Endothelial cell of umbilical vein (primary cell): ENCODE measurements around the gene CARD14. TPM values are rescaled to one million over a fixed set of nuclear protein-coding genes. Genes with fewer than 3 reads are reported as not detected.

ENCODE experiments used
- BruUV-seq: library from RNA; stranded (reverse); fragments of 400-500 nt; replicated peaks from 2 replicates; lab custom pipeline; 2021; lab: Mats Ljungman, UMichigan
- CTCF ChIA-PET: fragments of 300-600, 350-600 bp; sonication (Branson Sonifier 250); formaldehyde crosslinking; loops from one replicate; lab custom pipeline; 2021; ENCODE audit warnings: antibody characterized with exemption, inconsistent platforms; lab: Charles Lee
- POLR2A ChIA-PET: fragments of 300-600, 350-600 bp; sonication (Branson Sonifier 250); formaldehyde crosslinking; loops from one replicate; lab custom pipeline; 2021; ENCODE audit warnings: antibody characterized with exemption, inconsistent platforms; lab: Charles Lee
- DNase-seq: peaks from one replicate; pipeline ENCODE4 v3.0.0-alpha.2; 2011; ENCODE audit warnings: low read depth, low spot score
- FAIRE-seq: peaks from 2 replicates; lab custom pipeline; 2011; peaks lifted over from hg19 to GRCh38; lab: Jason Lieb, UNC
- H2AFZ ChIP-seq: 2 replicates; pipeline ENCODE4 v1.6.0; 2012; ENCODE audit warnings: low read depth, low read length, control low read depth, inconsistent platforms
- H3K27ac ChIP-seq: 2 replicates; pipeline ENCODE4 v1.5.1; 2011; ENCODE audit warnings: low read depth, mild to moderate bottlenecking, control low read depth, low read length, moderate library complexity; ENCODE audit not compliant: insufficient read depth
- H3K27me3 ChIP-seq, 2 experiments: 2 replicates each; pipeline versions ENCODE4 v1.6.0 to v1.6.1; 2011; ENCODE audit warnings: low read length in 2 of 2, mixed read lengths in 1 of 2; ENCODE audit not compliant: control insufficient read depth in 2 of 2, insufficient read depth in 2 of 2
- H3K36me3 ChIP-seq, 2 experiments: 2 replicates in 1 of 2; 3 replicates in 1 of 2; pipeline ENCODE4 v1.5.1; 2011; ENCODE audit warnings: low read length in 2 of 2, mild to moderate bottlenecking in 1 of 2, moderate library complexity in 1 of 2; ENCODE audit not compliant: control insufficient read depth in 2 of 2, insufficient read depth in 2 of 2; ENCODE audit errors: extremely low read depth in 1 of 2
- H3K4me1 ChIP-seq: 3 replicates; pipeline ENCODE4 v1.5.1; 2011; ENCODE audit warnings: mild to moderate bottlenecking, low read length; ENCODE audit not compliant: control insufficient read depth, insufficient read depth; ENCODE audit errors: extremely low read depth
- H3K4me2 ChIP-seq: 2 replicates; pipeline ENCODE4 v1.6.1; 2011; ENCODE audit warnings: low read length, control low read depth, mixed read lengths; ENCODE audit not compliant: insufficient read depth
- H3K4me3 ChIP-seq, 3 experiments: fragments of 200-600 bp in 1 of 3; sonication (generic), shearing (Covaris generic) in 1 of 3; replicated peaks in 1 of 3; 2 replicates each; pipeline ENCODE4 v1.5.1; 2011 to 2016; ENCODE audit warnings: control low read depth in 3 of 3, low read length in 3 of 3, mild to moderate bottlenecking in 2 of 3, inconsistent platforms in 1 of 3, low read depth in 1 of 3, moderate library complexity in 1 of 3; ENCODE audit not compliant: insufficient read depth in 1 of 3
- H3K79me2 ChIP-seq: 2 replicates; pipeline ENCODE4 v1.6.0; 2012; ENCODE audit warnings: low read length, inconsistent platforms; ENCODE audit not compliant: control insufficient read depth, insufficient read depth
- H3K9ac ChIP-seq: replicated peaks from 2 replicates; pipeline ENCODE3; 2011; ENCODE audit warnings: low read length, control low read depth; ENCODE audit not compliant: insufficient read depth; ENCODE audit errors: extremely low read depth
- H3K9me1 ChIP-seq: replicated peaks from 3 replicates; pipeline ENCODE4 v1.6.0; 2011; ENCODE audit warnings: mild to moderate bottlenecking, low read length; ENCODE audit not compliant: control insufficient read depth, insufficient read depth; ENCODE audit errors: extremely low read depth
- H3K9me3 ChIP-seq: replicated peaks from 2 replicates; pipeline ENCODE4 v1.5.1; 2012; ENCODE audit warnings: low read length, inconsistent platforms; ENCODE audit not compliant: control insufficient read depth, insufficient read depth
- H4K20me1 ChIP-seq: replicated peaks from 2 replicates; pipeline ENCODE3; 2011; ENCODE audit warnings: mild to moderate bottlenecking, low read length; ENCODE audit not compliant: control insufficient read depth, insufficient read depth; ENCODE audit errors: extremely low read depth
- CTCF ChIP-seq, 2 donors: IDR thresholded peaks; 1 replicate in 1 of 2; 2 replicates in 1 of 2; pipeline ENCODE4 v1.5.1; 2011; ENCODE audit warnings: low read length in 2 of 2, mild to moderate bottlenecking in 2 of 2, moderate library complexity in 2 of 2, control low read depth in 1 of 2, inconsistent platforms in 1 of 2, low read depth in 1 of 2; ENCODE audit not compliant: insufficient read depth in 1 of 2; ENCODE audit errors: extremely low read depth in 1 of 2
- EZH2 ChIP-seq: IDR thresholded peaks from 2 replicates; pipeline ENCODE4 v1.6.1; 2012; ENCODE audit warnings: borderline replicate concordance, low read depth, mild to moderate bottlenecking, moderate library complexity, low read length, inconsistent platforms; ENCODE audit not compliant: severe bottlenecking
- FOS ChIP-seq: IDR thresholded peaks from 2 replicates; pipeline ENCODE4 v1.6.1; 2011; ENCODE audit warnings: mild to moderate bottlenecking, low read length, moderate library complexity, borderline replicate concordance; ENCODE audit not compliant: insufficient read depth
- GATA2 ChIP-seq: IDR thresholded peaks from 2 replicates; pipeline ENCODE4 v1.7.0; 2011; ENCODE audit warnings: low read depth, mild to moderate bottlenecking, moderate library complexity, mixed read lengths, low read length; ENCODE audit not compliant: insufficient read length, insufficient read depth
- MAX ChIP-seq: IDR thresholded peaks from 2 replicates; pipeline ENCODE4 v1.6.1; 2011; ENCODE audit not compliant: insufficient read depth, insufficient read length
- MYC ChIP-seq: IDR thresholded peaks from one replicate; pipeline ENCODE4 v1.6.1; 2011; ENCODE audit warnings: mild to moderate bottlenecking, low read depth, low read length
- POLR2AphosphoS5 ChIP-seq: IDR thresholded peaks from 2 replicates; pipeline ENCODE4 v1.6.1; 2012; ENCODE audit warnings: low read depth, mild to moderate bottlenecking, control low read depth, low read length, moderate library complexity; ENCODE audit not compliant: insufficient read depth
- dilution Hi-C: fragments of 300-500 bp; cut with MboI; formaldehyde crosslinking; loops from one replicate; pipeline ENCODE4 v1.15.0; 2019; ENCODE audit warnings: low sequenced_read_pairs; ENCODE audit not compliant: extremely low pct_ligation_motif_present
- intact Hi-C: fragments of 100-400 bp; cut with micrococcal nuclease; formaldehyde crosslinking; loops from one replicate; pipeline ENCODE4 v1.10.0; 2022
- polyA plus RNA-seq, 4 experiments: library from polyadenylated mRNA; depleted of rRNA in 3 of 4; stranded (reverse) in 3 of 4; unstranded in 1 of 4; fragments of >200 nt; gene quantifications; 2 replicates each; pipeline versions ENCODE4 v1.2.1 to v1.2.3, GENCODE V29; 2011 to 2012; ENCODE audit warnings: missing spikeins in 1 of 4
- total RNA-seq: library from RNA; stranded (reverse); gene quantifications from 2 replicates; pipeline ENCODE4 v1.2.3, GENCODE V29; 2021

CARD14 gene
- total and polyA plus RNA-seq, 2 donors (not counting 3 experiments of a cell fraction or from before 2014, with no cell fraction given) = not detected

DNA sequence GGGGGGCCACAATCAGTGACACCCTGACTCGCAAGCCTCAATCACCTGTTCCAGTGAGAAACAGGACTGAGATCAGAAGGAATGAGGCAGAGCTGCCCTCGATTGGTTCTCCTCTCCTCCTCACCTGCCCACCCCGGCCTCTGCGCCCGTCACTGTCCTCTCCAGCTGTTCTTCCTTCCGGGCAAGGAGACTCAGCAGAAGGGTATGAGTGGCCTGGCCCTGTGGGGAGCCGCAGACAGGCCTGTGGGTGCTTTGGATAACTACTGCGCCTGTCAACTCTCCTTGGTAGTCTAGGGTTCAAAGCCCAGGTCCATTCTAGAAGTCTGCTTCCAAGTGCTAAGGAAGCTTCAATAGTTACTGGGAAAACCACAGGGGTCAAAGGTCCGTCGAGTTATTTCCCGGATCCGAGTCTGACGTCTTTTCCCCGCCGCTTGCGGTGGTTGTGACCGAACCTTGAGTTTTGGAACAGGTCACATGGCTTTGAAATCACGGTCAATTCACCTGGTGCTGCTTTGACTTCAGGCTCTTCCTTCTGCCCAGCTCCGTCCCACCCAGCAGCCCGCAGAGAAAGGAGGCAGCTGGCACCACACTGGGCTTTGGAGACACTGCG, 8.3 kb downstream of the CARD14 start:
- FAIRE-seq (peak; percentile 96), DNase-seq (peak; percentile 39)
- Histone ChIP-seq H3K36me3 (no peaks in the 10 kb centered on the region), H4K20me1 (no peaks in the 10 kb centered on the region), H3K27me3 (peaks cover 13 to 18% of the 10 kb centered on the region in 2 experiments), H3K9me1 (no peaks in the 10 kb centered on the region), H3K79me2 (no peaks in the 10 kb centered on the region), H3K9me3 (no peaks in the 10 kb centered on the region), H3K4me3 (no peak overlapping the region), H2AFZ (no peak overlapping the region), H3K9ac (no peak overlapping the region), H3K4me1 (peaks cover 7% of the 10 kb centered on the region), H3K27ac (no peak overlapping the region), H3K4me2 (peak overlapping the region; percentile 14)
- CTCF ChIA-PET = interaction anchor here (1.0 to 3.9 kb wide), 6 partner anchors 9 to 183 kb away, joined by 3 to 18 read pairs (median 4); partner anchors contain the start of gene GAA
- TF ChIP-seq MAX = peak; percentile 4
- TF ChIP-seq CTCF (IDR thresholded peaks at IDR 0.05; ENCODE audit: extremely low read depth in 1 of 2, insufficient read depth in 1 of 2, low read depth in 1 of 2, low read length in 2 of 2) = no peak
- intact Hi-C loops (loop anchor here (1.0 kb wide), 1 partner anchor 31 kb away; the partner anchor contains the start of gene EIF4A3), dilution Hi-C loops (no loop called here)
- BruUV-seq = no TSS peak
- POLR2A ChIA-PET = no interaction called here

DNA sequence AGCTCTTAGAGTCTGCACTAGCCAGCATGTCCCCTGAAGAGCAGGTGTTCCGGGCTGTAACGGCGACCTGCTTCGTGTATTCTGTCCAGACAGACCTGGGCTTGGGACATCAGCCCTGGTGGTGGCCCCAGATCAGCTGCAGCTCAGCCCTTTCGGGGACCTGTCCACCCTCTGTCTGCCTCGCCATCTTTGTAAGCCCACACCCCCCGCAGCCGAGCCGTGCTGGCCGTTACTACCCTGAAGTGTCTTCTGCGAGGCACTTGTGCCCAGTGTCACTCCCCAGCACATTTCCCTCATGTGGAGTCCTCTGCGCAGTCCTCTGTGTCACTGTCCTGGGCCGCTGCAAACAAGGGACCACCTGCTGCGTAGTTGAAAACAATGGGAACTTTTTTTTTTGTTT, 10.4 kb downstream of the CARD14 start:
- dilution Hi-C loops = no loop called here
- no peaks in the 10 kb centered on the region for H4K20me1 ChIP-seq
- H2AFZ ChIP-seq = no peak overlapping the region
- ChIA-PET CTCF (interaction anchor here (3.9 kb wide), 1 partner anchor 16 kb away, joined by 18 read pairs; no protein-coding TSS in a partner anchor), POLR2A (no interaction called here)
- DNase-seq = no peak
- H3K9ac ChIP-seq = no peak overlapping the region
- no peak for FAIRE-seq
- no peaks in the 10 kb centered on the region for H3K9me3 ChIP-seq
- H3K36me3 ChIP-seq = no peaks in the 10 kb centered on the region
- H3K27ac ChIP-seq = no peak overlapping the region
- no peak for TF ChIP-seq POLR2AphosphoS5
- no peak for TF ChIP-seq MAX
- no peak for TF ChIP-seq EZH2
- no peak for TF ChIP-seq FOS
- no peak for TF ChIP-seq GATA2
- no peak for TF ChIP-seq CTCF (IDR thresholded peaks at IDR 0.05; ENCODE audit: extremely low read depth in 1 of 2, insufficient read depth in 1 of 2, low read depth in 1 of 2, low read length in 2 of 2)
- no peak for TF ChIP-seq MYC
- H3K4me3 ChIP-seq = no peak overlapping the region
- peaks cover 13% of the 10 kb centered on the region in 2 experiments for H3K27me3 ChIP-seq
- intact Hi-C loops = no loop called here
- H3K9me1 ChIP-seq = no peaks in the 10 kb centered on the region
- H3K79me2 ChIP-seq = no peaks in the 10 kb centered on the region
- H3K4me2 ChIP-seq = no peak overlapping the region
- peaks cover 7% of the 10 kb centered on the region for H3K4me1 ChIP-seq
- BruUV-seq = no TSS peak
